H1 (cell line): ENCODE data around the gene DPYSL4. TPM values are rescaled to one million over a fixed set of nuclear protein-coding genes. Genes with fewer than 3 reads are reported as not detected.

ENCODE experiments used
- CTCF ChIA-PET: fragments of 300-600 bp; sonication (Branson Sonifier 250); formaldehyde crosslinking; loops from one replicate; lab custom pipeline; 2021; ENCODE audit not compliant: partially characterized antibody; lab: Charles Lee
- POLR2A ChIA-PET: fragments of 300-600 bp; sonication (Branson Sonifier 250); formaldehyde crosslinking; loops from one replicate; lab custom pipeline; 2021; ENCODE audit warnings: inconsistent platforms; ENCODE audit not compliant: partially characterized antibody; lab: Charles Lee
- DNase-seq, 2 experiments: peaks; one replicate each; pipeline versions ENCODE4 v3.0.0 to v3.0.0-alpha.2; 2010 to 2022; ENCODE audit warnings: low spot score in 2 of 2, low read depth in 1 of 2, mixed read lengths in 1 of 2
- FAIRE-seq: peaks from 2 replicates; lab custom pipeline; 2011; peaks lifted over from hg19 to GRCh38; lab: Jason Lieb, UNC
- H2AFZ ChIP-seq: 2 replicates; pipeline ENCODE4 v1.8.1; 2012; ENCODE audit warnings: low read length, inconsistent platforms
- H2AK5ac ChIP-seq: 2 replicates; pipeline ENCODE4 v1.6.1; 2013; ENCODE audit warnings: low read depth, low read length
- H2BK120ac ChIP-seq: replicated peaks from 2 replicates; pipeline ENCODE3; 2013; ENCODE audit warnings: low read depth, low read length, inconsistent platforms
- H2BK12ac ChIP-seq: 2 replicates; pipeline ENCODE4 v1.6.1; 2013; ENCODE audit warnings: low read depth, low read length
- H2BK15ac ChIP-seq: 2 replicates; pipeline ENCODE4 v1.6.1; 2013; ENCODE audit warnings: low read length
- H2BK20ac ChIP-seq: 2 replicates; pipeline ENCODE4 v1.6.1; 2013; ENCODE audit warnings: low read length
- H2BK5ac ChIP-seq: 2 replicates; pipeline ENCODE4 v1.6.1; 2013; ENCODE audit warnings: low read depth, low read length
- H3K14ac ChIP-seq: 2 replicates; pipeline ENCODE4 v1.6.1; 2013; ENCODE audit warnings: inconsistent platforms; ENCODE audit not compliant: insufficient read length
- H3K18ac ChIP-seq: 2 replicates; pipeline ENCODE4 v1.6.1; 2013; ENCODE audit warnings: low read length; ENCODE audit errors: extremely low read depth
- H3K23ac ChIP-seq: 2 replicates; pipeline ENCODE4 v1.6.1; 2013; ENCODE audit warnings: inconsistent platforms; ENCODE audit not compliant: insufficient read length
- H3K23me2 ChIP-seq: 2 replicates; pipeline ENCODE4 v1.6.1; 2013; ENCODE audit warnings: low read depth, low read length
- H3K27ac ChIP-seq: 2 replicates; pipeline ENCODE4 v1.6.1; 2011; ENCODE audit warnings: low read depth, low read length, inconsistent platforms
- H3K27me3 ChIP-seq, 4 experiments: replicated peaks in 1 of 4; 1 replicate in 1 of 4; 2 replicates in 3 of 4; pipeline versions ENCODE4 v1.6.1 to v1.8.1; 2011 to 2013; ENCODE audit warnings: low read length in 3 of 4, mild to moderate bottlenecking in 3 of 4, inconsistent platforms in 2 of 4, mixed read lengths in 2 of 4, moderate library complexity in 1 of 4; ENCODE audit not compliant: control insufficient read depth in 3 of 4, insufficient read depth in 3 of 4; ENCODE audit errors: extremely low read depth in 1 of 4
- H3K36me3 ChIP-seq, 4 experiments: 2 replicates each; pipeline versions ENCODE4 v1.6.1 to v1.8.1; 2011 to 2013; ENCODE audit warnings: mild to moderate bottlenecking in 4 of 4, low read length in 3 of 4, moderate library complexity in 2 of 4, control low read depth in 1 of 4, inconsistent platforms in 1 of 4; ENCODE audit not compliant: insufficient read depth in 4 of 4, control insufficient read depth in 2 of 4
- H3K4ac ChIP-seq: replicated peaks from 2 replicates; pipeline ENCODE3; 2013; ENCODE audit warnings: low read length, low read depth, mixed read lengths, inconsistent platforms; ENCODE audit not compliant: insufficient read length
- H3K4me1 ChIP-seq, 4 experiments: replicated peaks in 1 of 4; 1 replicate in 1 of 4; 2 replicates in 3 of 4; pipeline versions ENCODE4 v1.6.1 to v1.8.1; 2011 to 2013; ENCODE audit warnings: low read length in 3 of 4, inconsistent platforms in 2 of 4, mixed read lengths in 1 of 4; ENCODE audit not compliant: insufficient read depth in 4 of 4, control insufficient read depth in 3 of 4
- H3K4me2 ChIP-seq, 2 experiments: 2 replicates each; pipeline versions ENCODE4 v1.6.1 to v1.8.1; 2011 to 2013; ENCODE audit warnings: low read depth in 2 of 2, low read length in 2 of 2, control low read depth in 1 of 2, inconsistent platforms in 1 of 2, mild to moderate bottlenecking in 1 of 2; ENCODE audit not compliant: insufficient read depth in 1 of 2
- H3K4me3 ChIP-seq, 4 experiments: fragments of 200-600, 300-600 bp in 1 of 4; sonication (generic), shearing (Covaris generic), sonication (Bioruptor Twin) in 1 of 4; 2 replicates each; pipeline versions ENCODE4 v1.5.1 to v1.8.1; 2011 to 2016; ENCODE audit warnings: low read length in 4 of 4, low read depth in 3 of 4, control low read depth in 2 of 4, inconsistent platforms in 2 of 4, mild to moderate bottlenecking in 2 of 4, mixed read lengths in 1 of 4, moderate library complexity in 1 of 4; ENCODE audit not compliant: insufficient read depth in 2 of 4; ENCODE audit errors: extremely low read depth in 1 of 4
- H3K56ac ChIP-seq: replicated peaks from 2 replicates; pipeline ENCODE3; 2013; ENCODE audit warnings: low read depth, mild to moderate bottlenecking, mixed read lengths, low read length, inconsistent platforms; ENCODE audit not compliant: insufficient read length
- H3K79me1 ChIP-seq: 2 replicates; pipeline ENCODE4 v1.6.1; 2013; ENCODE audit warnings: low read depth, low read length, control low read depth
- H3K79me2 ChIP-seq, 2 experiments: 2 replicates each; pipeline versions ENCODE4 v1.6.1 to v1.8.1; 2012 to 2013; ENCODE audit warnings: low read length in 2 of 2, mild to moderate bottlenecking in 2 of 2, inconsistent platforms in 1 of 2; ENCODE audit not compliant: insufficient read depth in 2 of 2, control insufficient read depth in 1 of 2
- H3K9ac ChIP-seq, 4 experiments: replicated peaks in 1 of 4; 1 replicate in 1 of 4; 2 replicates in 3 of 4; pipeline versions ENCODE4 v1.6.1 to v1.8.1; 2011 to 2013; ENCODE audit warnings: low read depth in 3 of 4, low read length in 3 of 4, control low read depth in 2 of 4, mild to moderate bottlenecking in 2 of 4, moderate library complexity in 2 of 4, inconsistent platforms in 1 of 4; ENCODE audit errors: extremely low read depth in 1 of 4
- H3K9me3 ChIP-seq, 2 experiments: 2 replicates each; pipeline versions ENCODE4 v1.6.1 to v1.8.1; 2012 to 2013; ENCODE audit warnings: mild to moderate bottlenecking in 2 of 2, moderate library complexity in 2 of 2, control low read depth in 1 of 2, inconsistent platforms in 1 of 2, low read depth in 1 of 2, low read length in 1 of 2, mixed read lengths in 1 of 2; ENCODE audit not compliant: insufficient read depth in 2 of 2
- H4K20me1 ChIP-seq, 2 experiments: replicated peaks in 1 of 2; 2 replicates each; pipeline versions ENCODE3 to v1.8.1; 2011 to 2013; ENCODE audit warnings: inconsistent platforms in 2 of 2, low read length in 2 of 2, mild to moderate bottlenecking in 1 of 2; ENCODE audit not compliant: insufficient read depth in 2 of 2, control insufficient read depth in 1 of 2
- H4K5ac ChIP-seq: 2 replicates; pipeline ENCODE4 v1.6.1; 2013; ENCODE audit warnings: low read length, low read depth, mixed read lengths, inconsistent platforms; ENCODE audit not compliant: insufficient read length
- H4K8ac ChIP-seq: 2 replicates; pipeline ENCODE4 v1.8.0; 2013; ENCODE audit warnings: mild to moderate bottlenecking, moderate library complexity, low read length, inconsistent platforms; ENCODE audit not compliant: insufficient read depth; ENCODE audit errors: extremely low read depth
- H4K91ac ChIP-seq: replicated peaks from 2 replicates; pipeline ENCODE3; 2013; ENCODE audit warnings: low read length, mixed read lengths, inconsistent platforms; ENCODE audit not compliant: insufficient read length
- CREB1 ChIP-seq: IDR thresholded peaks from 2 replicates; pipeline ENCODE4 v1.6.1; 2012; ENCODE audit warnings: inconsistent platforms
- HDAC2 ChIP-seq, 2 experiments: fragments of 300-600 bp in 1 of 2; sonication (generic) in 1 of 2; IDR thresholded peaks; 2 replicates each; pipeline ENCODE4 v1.6.1; 2011 to 2012; ENCODE audit warnings: low read depth in 2 of 2, low read length in 2 of 2, mild to moderate bottlenecking in 2 of 2, moderate library complexity in 2 of 2, borderline replicate concordance in 1 of 2, inconsistent platforms in 1 of 2
- KDM4A ChIP-seq: IDR thresholded peaks from one replicate; pipeline ENCODE4 v1.7.1; 2012; ENCODE audit warnings: low read depth, mild to moderate bottlenecking, moderate library complexity, low read length, inconsistent platforms; ENCODE audit not compliant: severe bottlenecking
- MAX ChIP-seq: IDR thresholded peaks from 2 replicates; pipeline ENCODE4 v1.6.1; 2012; ENCODE audit warnings: inconsistent platforms
- NANOG ChIP-seq: IDR thresholded peaks from 2 replicates; pipeline ENCODE4 v1.6.1; 2011; ENCODE audit warnings: low read length, low read depth, mild to moderate bottlenecking, inconsistent platforms; ENCODE audit not compliant: insufficient read depth, poor library complexity, severe bottlenecking
- RBBP5 ChIP-seq: IDR thresholded peaks from 2 replicates; pipeline ENCODE4 v1.7.1; 2012; ENCODE audit warnings: low read depth, mild to moderate bottlenecking, inconsistent platforms, low read length, moderate library complexity, borderline replicate concordance
- RFX5 ChIP-seq: IDR thresholded peaks from 2 replicates; pipeline ENCODE4 v1.6.1; 2011; ENCODE audit warnings: low read depth, low read length, improper control_type of control experiment, borderline replicate concordance
- SUZ12 ChIP-seq: fragments of 200-600 bp; sonication (generic); IDR thresholded peaks from 2 replicates; pipeline ENCODE4 v1.6.1; 2012; ENCODE audit warnings: mild to moderate bottlenecking, inconsistent platforms, low read length, moderate library complexity, mixed read lengths
- WGBS, 2 experiments: shearing (Covaris generic) in 1 of 2; methylation state at CpG; one replicate each; pipeline versions ENCODE4 v1.1.6 to v1.1.7; 2013 to 2015; ENCODE audit warnings: low lambda C conversion rate in 2 of 2, mixed read lengths in 2 of 2, inconsistent platforms in 1 of 2, low coverage in 1 of 2, missing lambda C conversion rate in 1 of 2; ENCODE audit not compliant: insufficient replicate concordance in 2 of 2, insufficient coverage in 1 of 2, insufficient read length in 1 of 2; ENCODE audit errors: extremely low coverage in 1 of 2, missing lambda C conversion rate in 1 of 2; 5-methylcytosine and 5-hydroxymethylcytosine counted together
- polyA plus RNA-seq, 7 experiments: library from polyadenylated mRNA; depleted of rRNA in 3 of 7; stranded (reverse) in 5 of 7; unstranded in 2 of 7; fragments of >200 nt in 5 of 7; fragments of 200-250 nt in 2 of 7; gene quantifications; 1 replicate in 5 of 7; 2 replicates in 1 of 7; 4 replicates in 1 of 7; pipeline versions ENCODE4 v1.2.1 to v1.2.3, GENCODE V29; 2011 to 2013; ENCODE audit warnings: missing spikeins in 2 of 7, mixed read lengths in 2 of 7
- total RNA-seq: library from RNA; stranded (reverse); fragmentation: NEBNext Ultra II Directional; extraction: Animal tissue kit (Norgen Biotek cat#: 25700); gene quantifications from 2 replicates; pipeline ENCODE4 v1.2.1, GENCODE V29; 2021

The DPYSL4 gene
- total and polyA plus RNA-seq, 2 of the 8 experiments (the other 6 are each of a cell fraction or from before 2014, with no cell fraction given) = 12.9 to 15.2 TPM

GRCh38 chr10:132185601-132186487 lies 904 bp upstream of the DPYSL4 start:
- 10% methylated on average over 49 of the region's 99 CpGs; no CpG with 5 or more reads in 1 of the 2 experiments for WGBS, 2 experiments
- no peak overlapping the region for H3K23ac ChIP-seq
- no peak overlapping the region for H2AK5ac ChIP-seq
- H3K56ac ChIP-seq = no peak overlapping the region
- H3K4me2 ChIP-seq = peak overlapping the region; percentile 83 to 95
- TF ChIP-seq CREB1 (peak; percentile 30; the same call in 1 of the 2 replicates), RFX5 (no peak), KDM4A (peak; percentile 46), HDAC2 (IDR thresholded peaks at IDR 0.05; ENCODE audit: borderline replicate concordance in 1 of 2, low read depth in 2 of 2, low read length in 2 of 2) (0 out of 4 replicates have a peak, but pooled peaks of 1 of the 2 experiments have one; percentile 1), NANOG (no peak), MAX (peak; percentile 8; the same call in 1 of the 2 replicates), RBBP5 (peak; percentile 61; the same call in 1 of the 2 replicates), SUZ12 (peak; percentile 66)
- H3K18ac ChIP-seq = no peak overlapping the region
- no peak overlapping the region for H2BK12ac ChIP-seq
- peaks cover 5% of the 10 kb centered on the region; the same call in 1 of the 2 replicates for H3K79me1 ChIP-seq
- H3K9ac ChIP-seq = no peak overlapping the region
- no peaks in the 10 kb centered on the region for H3K36me3 ChIP-seq
- H4K8ac ChIP-seq = peak overlapping the region; percentile 75
- H3K4me3 ChIP-seq = peak overlapping the region; percentile 17 to 73 (median 52)
- H2AFZ ChIP-seq = no peak overlapping the region
- H2BK120ac ChIP-seq = no peak overlapping the region
- ChIA-PET POLR2A (no interaction called here), CTCF (interaction anchor here (0.9 kb wide), 1 partner anchor 67 kb away, joined by 3 read pairs; no protein-coding TSS in a partner anchor)
- H3K14ac ChIP-seq = no peak overlapping the region
- H3K4ac ChIP-seq = no peak overlapping the region
- no peak overlapping the region for H2BK20ac ChIP-seq
- no peak overlapping the region for H2BK5ac ChIP-seq
- no peak overlapping the region for H4K91ac ChIP-seq
- H4K5ac ChIP-seq = no peak overlapping the region
- peaks cover 19 to 52% (median 40%) of the 10 kb centered on the region in 4 experiments for H3K27me3 ChIP-seq
- peak in 1 of 2 experiments; percentile 70 for DNase-seq
- H3K4me1 ChIP-seq = peaks cover 0 to 18% (median 8%) of the 10 kb centered on the region in 4 experiments; a peak in 4 of 7 replicates
- no peak overlapping the region for H3K27ac ChIP-seq
- no peak overlapping the region for H2BK15ac ChIP-seq
- H3K23me2 ChIP-seq = peaks cover 18% of the 10 kb centered on the region
- peaks cover 2 to 15% of the 10 kb centered on the region in 2 experiments for H4K20me1 ChIP-seq
- FAIRE-seq = no peak
- no peaks in the 10 kb centered on the region for H3K9me3 ChIP-seq
- no peaks in the 10 kb centered on the region for H3K79me2 ChIP-seq
